H1 (cell line): ENCODE data around the gene ZNF334. TPM values are rescaled to one million over a fixed set of nuclear protein-coding genes. Genes with fewer than 3 reads are reported as not detected.

Experiments used
- CTCF ChIA-PET: fragments of 300-600 bp; sonication (Branson Sonifier 250); formaldehyde crosslinking; loops from one replicate; lab custom pipeline; 2021; ENCODE audit not compliant: partially characterized antibody; lab: Charles Lee
- POLR2A ChIA-PET: fragments of 300-600 bp; sonication (Branson Sonifier 250); formaldehyde crosslinking; loops from one replicate; lab custom pipeline; 2021; ENCODE audit warnings: inconsistent platforms; ENCODE audit not compliant: partially characterized antibody; lab: Charles Lee
- DNase-seq, 2 experiments: peaks; one replicate each; pipeline versions ENCODE4 v3.0.0 to v3.0.0-alpha.2; 2010 to 2022; ENCODE audit warnings: low spot score in 2 of 2, low read depth in 1 of 2, mixed read lengths in 1 of 2
- FAIRE-seq: peaks from 2 replicates; lab custom pipeline; 2011; peaks lifted over from hg19 to GRCh38; lab: Jason Lieb, UNC
- H2AFZ ChIP-seq: 2 replicates; pipeline ENCODE4 v1.8.1; 2012; ENCODE audit warnings: low read length, inconsistent platforms
- H2AK5ac ChIP-seq: 2 replicates; pipeline ENCODE4 v1.6.1; 2013; ENCODE audit warnings: low read depth, low read length
- H2BK120ac ChIP-seq: replicated peaks from 2 replicates; pipeline ENCODE3; 2013; ENCODE audit warnings: low read depth, low read length, inconsistent platforms
- H2BK12ac ChIP-seq: 2 replicates; pipeline ENCODE4 v1.6.1; 2013; ENCODE audit warnings: low read depth, low read length
- H2BK15ac ChIP-seq: 2 replicates; pipeline ENCODE4 v1.6.1; 2013; ENCODE audit warnings: low read length
- H2BK20ac ChIP-seq: 2 replicates; pipeline ENCODE4 v1.6.1; 2013; ENCODE audit warnings: low read length
- H2BK5ac ChIP-seq: 2 replicates; pipeline ENCODE4 v1.6.1; 2013; ENCODE audit warnings: low read depth, low read length
- H3K14ac ChIP-seq: 2 replicates; pipeline ENCODE4 v1.6.1; 2013; ENCODE audit warnings: inconsistent platforms; ENCODE audit not compliant: insufficient read length
- H3K18ac ChIP-seq: 2 replicates; pipeline ENCODE4 v1.6.1; 2013; ENCODE audit warnings: low read length; ENCODE audit errors: extremely low read depth
- H3K23ac ChIP-seq: 2 replicates; pipeline ENCODE4 v1.6.1; 2013; ENCODE audit warnings: inconsistent platforms; ENCODE audit not compliant: insufficient read length
- H3K23me2 ChIP-seq: 2 replicates; pipeline ENCODE4 v1.6.1; 2013; ENCODE audit warnings: low read depth, low read length
- H3K27ac ChIP-seq: 2 replicates; pipeline ENCODE4 v1.6.1; 2011; ENCODE audit warnings: low read depth, low read length, inconsistent platforms
- H3K27me3 ChIP-seq, 4 experiments: replicated peaks in 1 of 4; 1 replicate in 1 of 4; 2 replicates in 3 of 4; pipeline versions ENCODE4 v1.6.1 to v1.8.1; 2011 to 2013; ENCODE audit warnings: low read length in 3 of 4, mild to moderate bottlenecking in 3 of 4, inconsistent platforms in 2 of 4, mixed read lengths in 2 of 4, moderate library complexity in 1 of 4; ENCODE audit not compliant: control insufficient read depth in 3 of 4, insufficient read depth in 3 of 4; ENCODE audit errors: extremely low read depth in 1 of 4
- H3K36me3 ChIP-seq, 4 experiments: 2 replicates each; pipeline versions ENCODE4 v1.6.1 to v1.8.1; 2011 to 2013; ENCODE audit warnings: mild to moderate bottlenecking in 4 of 4, low read length in 3 of 4, moderate library complexity in 2 of 4, control low read depth in 1 of 4, inconsistent platforms in 1 of 4; ENCODE audit not compliant: insufficient read depth in 4 of 4, control insufficient read depth in 2 of 4
- H3K4ac ChIP-seq: replicated peaks from 2 replicates; pipeline ENCODE3; 2013; ENCODE audit warnings: low read length, low read depth, mixed read lengths, inconsistent platforms; ENCODE audit not compliant: insufficient read length
- H3K4me1 ChIP-seq, 4 experiments: replicated peaks in 1 of 4; 1 replicate in 1 of 4; 2 replicates in 3 of 4; pipeline versions ENCODE4 v1.6.1 to v1.8.1; 2011 to 2013; ENCODE audit warnings: low read length in 3 of 4, inconsistent platforms in 2 of 4, mixed read lengths in 1 of 4; ENCODE audit not compliant: insufficient read depth in 4 of 4, control insufficient read depth in 3 of 4
- H3K4me2 ChIP-seq, 2 experiments: 2 replicates each; pipeline versions ENCODE4 v1.6.1 to v1.8.1; 2011 to 2013; ENCODE audit warnings: low read depth in 2 of 2, low read length in 2 of 2, control low read depth in 1 of 2, inconsistent platforms in 1 of 2, mild to moderate bottlenecking in 1 of 2; ENCODE audit not compliant: insufficient read depth in 1 of 2
- H3K4me3 ChIP-seq, 4 experiments: fragments of 200-600, 300-600 bp in 1 of 4; sonication (generic), shearing (Covaris generic), sonication (Bioruptor Twin) in 1 of 4; 2 replicates each; pipeline versions ENCODE4 v1.5.1 to v1.8.1; 2011 to 2016; ENCODE audit warnings: low read length in 4 of 4, low read depth in 3 of 4, control low read depth in 2 of 4, inconsistent platforms in 2 of 4, mild to moderate bottlenecking in 2 of 4, mixed read lengths in 1 of 4, moderate library complexity in 1 of 4; ENCODE audit not compliant: insufficient read depth in 2 of 4; ENCODE audit errors: extremely low read depth in 1 of 4
- H3K56ac ChIP-seq: replicated peaks from 2 replicates; pipeline ENCODE3; 2013; ENCODE audit warnings: low read depth, mild to moderate bottlenecking, mixed read lengths, low read length, inconsistent platforms; ENCODE audit not compliant: insufficient read length
- H3K79me1 ChIP-seq: 2 replicates; pipeline ENCODE4 v1.6.1; 2013; ENCODE audit warnings: low read depth, low read length, control low read depth
- H3K79me2 ChIP-seq, 2 experiments: 2 replicates each; pipeline versions ENCODE4 v1.6.1 to v1.8.1; 2012 to 2013; ENCODE audit warnings: low read length in 2 of 2, mild to moderate bottlenecking in 2 of 2, inconsistent platforms in 1 of 2; ENCODE audit not compliant: insufficient read depth in 2 of 2, control insufficient read depth in 1 of 2
- H3K9ac ChIP-seq, 4 experiments: replicated peaks in 1 of 4; 1 replicate in 1 of 4; 2 replicates in 3 of 4; pipeline versions ENCODE4 v1.6.1 to v1.8.1; 2011 to 2013; ENCODE audit warnings: low read depth in 3 of 4, low read length in 3 of 4, control low read depth in 2 of 4, mild to moderate bottlenecking in 2 of 4, moderate library complexity in 2 of 4, inconsistent platforms in 1 of 4; ENCODE audit errors: extremely low read depth in 1 of 4
- H3K9me3 ChIP-seq, 2 experiments: 2 replicates each; pipeline versions ENCODE4 v1.6.1 to v1.8.1; 2012 to 2013; ENCODE audit warnings: mild to moderate bottlenecking in 2 of 2, moderate library complexity in 2 of 2, control low read depth in 1 of 2, inconsistent platforms in 1 of 2, low read depth in 1 of 2, low read length in 1 of 2, mixed read lengths in 1 of 2; ENCODE audit not compliant: insufficient read depth in 2 of 2
- H4K20me1 ChIP-seq, 2 experiments: replicated peaks in 1 of 2; 2 replicates each; pipeline versions ENCODE3 to v1.8.1; 2011 to 2013; ENCODE audit warnings: inconsistent platforms in 2 of 2, low read length in 2 of 2, mild to moderate bottlenecking in 1 of 2; ENCODE audit not compliant: insufficient read depth in 2 of 2, control insufficient read depth in 1 of 2
- H4K5ac ChIP-seq: 2 replicates; pipeline ENCODE4 v1.6.1; 2013; ENCODE audit warnings: low read length, low read depth, mixed read lengths, inconsistent platforms; ENCODE audit not compliant: insufficient read length
- H4K8ac ChIP-seq: 2 replicates; pipeline ENCODE4 v1.8.0; 2013; ENCODE audit warnings: mild to moderate bottlenecking, moderate library complexity, low read length, inconsistent platforms; ENCODE audit not compliant: insufficient read depth; ENCODE audit errors: extremely low read depth
- H4K91ac ChIP-seq: replicated peaks from 2 replicates; pipeline ENCODE3; 2013; ENCODE audit warnings: low read length, mixed read lengths, inconsistent platforms; ENCODE audit not compliant: insufficient read length
- BCL11A ChIP-seq, 2 experiments: IDR thresholded peaks; one replicate each; pipeline ENCODE4 v1.6.1; 2011; ENCODE audit warnings: low read depth in 2 of 2, low read length in 2 of 2, mild to moderate bottlenecking in 2 of 2
- CBX5 ChIP-seq: fragments of 300-800, 300-1000 bp; sonication (generic); IDR thresholded peaks from 2 replicates; pipeline ENCODE4 v1.7.1; 2016; ENCODE audit warnings: antibody characterized with exemption, low read length, low read depth
- CBX8 ChIP-seq: fragments of 300-800, 300-1000 bp; sonication (generic); IDR thresholded peaks from 2 replicates; pipeline ENCODE4 v1.7.1; 2016; ENCODE audit warnings: low read depth, low read length, borderline replicate concordance
- CREB1 ChIP-seq: IDR thresholded peaks from 2 replicates; pipeline ENCODE4 v1.6.1; 2012; ENCODE audit warnings: inconsistent platforms
- EZH2 ChIP-seq: fragments of 200-600 bp; sonication (generic); IDR thresholded peaks from 2 replicates; pipeline ENCODE4 v1.7.1; 2012; ENCODE audit warnings: low read depth, mild to moderate bottlenecking, moderate library complexity, low read length, inconsistent platforms; ENCODE audit not compliant: severe bottlenecking
- JUND ChIP-seq: IDR thresholded peaks from 2 replicates; pipeline ENCODE4 v1.6.1; 2011; ENCODE audit warnings: mild to moderate bottlenecking, improper control_type of control experiment, low read length
- KDM1A ChIP-seq: fragments of 200-600, 300-600 bp; sonication (generic); IDR thresholded peaks from 2 replicates; pipeline ENCODE4 v1.7.1; 2016; ENCODE audit warnings: mild to moderate bottlenecking, low read length, borderline replicate concordance
- KDM4A ChIP-seq: IDR thresholded peaks from one replicate; pipeline ENCODE4 v1.7.1; 2012; ENCODE audit warnings: low read depth, mild to moderate bottlenecking, moderate library complexity, low read length, inconsistent platforms; ENCODE audit not compliant: severe bottlenecking
- POU5F1 ChIP-seq: IDR thresholded peaks from 2 replicates; pipeline ENCODE4 v1.6.1; 2011; ENCODE audit warnings: low read depth, mild to moderate bottlenecking, low read length, moderate library complexity
- RAD21 ChIP-seq, 2 experiments: IDR thresholded peaks in 1 of 2; conservative IDR thresholded peaks in 1 of 2; 2 replicates each; pipeline ENCODE4 v1.6.1; 2011; ENCODE audit warnings: low read depth in 2 of 2, low read length in 2 of 2, improper control_type of control experiment in 1 of 2, inconsistent platforms in 1 of 2, mild to moderate bottlenecking in 1 of 2, moderate library complexity in 1 of 2
- TBP ChIP-seq: IDR thresholded peaks from 2 replicates; pipeline ENCODE4 v1.6.1; 2011; ENCODE audit warnings: low read depth, low read length, improper control_type of control experiment
- TEAD4 ChIP-seq: IDR thresholded peaks from 2 replicates; pipeline ENCODE4 v1.6.1; 2012; ENCODE audit warnings: low read depth, low read length, inconsistent platforms, mixed read lengths
- WGBS, 2 experiments: shearing (Covaris generic) in 1 of 2; methylation state at CpG; one replicate each; pipeline versions ENCODE4 v1.1.6 to v1.1.7; 2013 to 2015; ENCODE audit warnings: low lambda C conversion rate in 2 of 2, mixed read lengths in 2 of 2, inconsistent platforms in 1 of 2, low coverage in 1 of 2, missing lambda C conversion rate in 1 of 2; ENCODE audit not compliant: insufficient replicate concordance in 2 of 2, insufficient coverage in 1 of 2, insufficient read length in 1 of 2; ENCODE audit errors: extremely low coverage in 1 of 2, missing lambda C conversion rate in 1 of 2; 5-methylcytosine and 5-hydroxymethylcytosine counted together
- polyA plus RNA-seq, 7 experiments: library from polyadenylated mRNA; depleted of rRNA in 3 of 7; stranded (reverse) in 5 of 7; unstranded in 2 of 7; fragments of >200 nt in 5 of 7; fragments of 200-250 nt in 2 of 7; gene quantifications; 1 replicate in 5 of 7; 2 replicates in 1 of 7; 4 replicates in 1 of 7; pipeline versions ENCODE4 v1.2.1 to v1.2.3, GENCODE V29; 2011 to 2013; ENCODE audit warnings: missing spikeins in 2 of 7, mixed read lengths in 2 of 7
- total RNA-seq: library from RNA; stranded (reverse); fragmentation: NEBNext Ultra II Directional; extraction: Animal tissue kit (Norgen Biotek cat#: 25700); gene quantifications from 2 replicates; pipeline ENCODE4 v1.2.1, GENCODE V29; 2021
- TF ChIP-seq, protein P1 (sequence below): IDR thresholded peaks from 2 replicates; pipeline ENCODE4 v1.6.1; 2012; ENCODE audit warnings: inconsistent platforms

The ZNF334 gene
- total and polyA plus RNA-seq, 2 of the 8 experiments (the other 6 are each of a cell fraction or from before 2014, with no cell fraction given) = 8.8 to 17.8 TPM

DNA sequence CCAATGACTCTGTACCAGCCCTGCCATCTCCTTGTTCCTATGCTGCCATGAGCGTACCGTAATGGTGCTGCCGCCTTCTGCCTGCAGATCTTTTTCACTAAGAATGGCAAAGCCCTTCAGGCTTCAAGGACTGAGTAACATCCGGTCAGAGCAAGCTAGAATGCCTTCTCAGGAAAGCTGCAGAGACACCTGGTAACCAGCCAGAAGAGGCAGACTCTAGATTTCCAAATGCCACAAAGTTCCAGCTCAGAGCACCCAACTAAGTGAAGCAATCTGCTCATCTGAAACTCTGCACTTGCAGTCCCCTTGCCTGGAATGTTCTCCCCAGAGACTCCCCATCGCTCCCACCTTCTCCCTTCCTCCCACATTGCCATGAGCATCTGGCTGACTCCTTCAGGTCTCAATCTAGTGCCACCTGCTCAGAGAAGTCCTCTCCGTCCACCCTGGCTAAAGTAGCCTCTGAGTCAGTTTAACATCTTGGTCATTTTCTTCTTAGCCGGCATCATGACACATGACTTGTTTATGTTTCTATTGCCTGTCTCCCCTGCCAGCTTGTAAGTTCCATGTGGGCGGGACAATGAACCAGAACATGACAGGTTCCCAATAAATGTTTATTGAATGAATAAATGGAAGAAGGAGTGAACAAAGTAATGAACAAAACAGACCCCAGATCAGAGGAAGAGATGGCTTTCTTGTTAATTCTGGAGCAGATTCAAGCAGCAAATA is 44.0 kb upstream of the ZNF334 start:
- H4K91ac ChIP-seq = no peak overlapping the region
- no peak overlapping the region for H2BK15ac ChIP-seq
- no peak for DNase-seq
- peaks cover 14 to 24% (median 21%) of the 10 kb centered on the region in 4 experiments for H3K4me1 ChIP-seq
- H3K23ac ChIP-seq = no peak overlapping the region
- no peaks in the 10 kb centered on the region for H4K20me1 ChIP-seq
- H3K9ac ChIP-seq = no peak overlapping the region
- H3K18ac ChIP-seq = no peak overlapping the region
- no peak for FAIRE-seq
- no peak overlapping the region for H2BK5ac ChIP-seq
- H3K36me3 ChIP-seq = no peaks in the 10 kb centered on the region
- no peak overlapping the region for H3K4me3 ChIP-seq
- no peak overlapping the region for H2BK20ac ChIP-seq
- no peak overlapping the region for H4K5ac ChIP-seq
- no peak overlapping the region for H4K8ac ChIP-seq
- H3K79me2 ChIP-seq = no peaks in the 10 kb centered on the region
- no peaks in the 10 kb centered on the region for H3K27me3 ChIP-seq
- H2AK5ac ChIP-seq = no peak overlapping the region; the same call in 1 of the 2 replicates
- CTCF ChIA-PET = interaction anchor here (1.3 to 3.9 kb wide), 6 partner anchors 7 to 131 kb away, joined by 3 to 19 read pairs (median 8); partner anchors contain the start of gene TP53RK
- no peak overlapping the region for H2BK120ac ChIP-seq
- no peak overlapping the region for H3K4ac ChIP-seq
- H3K23me2 ChIP-seq = no peaks in the 10 kb centered on the region
- WGBS, 2 experiments = 84% methylated on average over 8 of the region's 8 CpGs; no CpG with 5 or more reads in 1 of the 2 experiments
- no peaks in the 10 kb centered on the region; the same call in 1 of the 2 replicates for H3K79me1 ChIP-seq
- H2AFZ ChIP-seq = no peak overlapping the region
- H3K14ac ChIP-seq = no peak overlapping the region
- H3K4me2 ChIP-seq = no peak overlapping the region
- no peak overlapping the region for H2BK12ac ChIP-seq
- H3K56ac ChIP-seq = no peak overlapping the region
- POLR2A ChIA-PET = interaction anchor here (1.5 kb wide), 2 partner anchors 15 to 126 kb away, joined by 4 to 5 read pairs; no protein-coding TSS in a partner anchor
- H3K27ac ChIP-seq = no peak overlapping the region
- H3K9me3 ChIP-seq = no peaks in the 10 kb centered on the region
- TF ChIP-seq, protein P1, sequence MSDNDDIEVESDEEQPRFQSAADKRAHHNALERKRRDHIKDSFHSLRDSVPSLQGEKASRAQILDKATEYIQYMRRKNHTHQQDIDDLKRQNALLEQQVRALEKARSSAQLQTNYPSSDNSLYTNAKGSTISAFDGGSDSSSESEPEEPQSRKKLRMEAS = no peak
- TF ChIP-seq CBX5 (no peak), TBP (no peak), JUND (no peak), KDM4A (no peak), KDM1A (no peak), POU5F1 (no peak), CREB1 (no peak), TEAD4 (no peak), RAD21 (IDR thresholded peaks at IDR 0.05 in 1 of 2, conservative IDR thresholded peaks at IDR 0.05 in 1 of 2; ENCODE audit: low read depth in 2 of 2, low read length in 2 of 2) (no peak), CBX8 (no peak), BCL11A (IDR thresholded peaks at IDR 0.05; ENCODE audit: low read depth in 2 of 2, low read length in 2 of 2) (no peak), EZH2 (no peak)
